Loucy (cell line): ENCODE results near the gene ABCB9.
A peak's percentile ranks its signal among the peaks of the same experiment; 100 is the strongest.

Experiments used
- H2AFZ ChIP-seq: fragments of 200-600 bp; sonication (generic); 2 replicates; pipeline ENCODE4 v1.6.0; 2016; ENCODE audit warnings: antibody characterized with exemption, mild to moderate bottlenecking, low read length, moderate library complexity
- H3F3A ChIP-seq: fragments of 200-600 bp; 2 replicates; pipeline ENCODE4 v1.6.0; 2016; ENCODE audit warnings: antibody characterized with exemption, low read depth, mild to moderate bottlenecking
- H3K27me3 ChIP-seq: fragments of 200-600 bp; sonication (generic); 2 replicates; pipeline ENCODE4 v1.6.1; 2014; ENCODE audit warnings: low read length, mild to moderate bottlenecking; ENCODE audit not compliant: insufficient read depth, poor library complexity, severe bottlenecking
- H3K36me3 ChIP-seq: fragments of 200-600 bp; sonication (generic); 2 replicates; pipeline ENCODE4 v1.6.1; 2016; ENCODE audit warnings: low read length; ENCODE audit not compliant: insufficient read depth
- H3K4me1 ChIP-seq: fragments of 200-600 bp; sonication (generic); 2 replicates; pipeline ENCODE4 v1.5.1; 2014; ENCODE audit warnings: low read length, mild to moderate bottlenecking; ENCODE audit not compliant: insufficient read depth, poor library complexity, severe bottlenecking
- H3K4me2 ChIP-seq: fragments of 200-600 bp; sonication (generic); 2 replicates; pipeline ENCODE4 v1.6.0; 2014; ENCODE audit warnings: antibody characterized with exemption, low read length, low read depth, mild to moderate bottlenecking; ENCODE audit not compliant: poor library complexity, severe bottlenecking
- H3K4me3 ChIP-seq: fragments of 200-600 bp; sonication (generic); 2 replicates; pipeline ENCODE4 v1.5.1; 2014; ENCODE audit warnings: low read length, mild to moderate bottlenecking, mixed read lengths; ENCODE audit not compliant: poor library complexity, severe bottlenecking
- H3K79me2 ChIP-seq: fragments of 200-600 bp; sonication (generic); 2 replicates; pipeline ENCODE4 v1.6.1; 2014; ENCODE audit warnings: low read length; ENCODE audit not compliant: insufficient read depth
- H3K9ac ChIP-seq: fragments of 200-600 bp; sonication (generic); 2 replicates; pipeline ENCODE4 v1.6.0; 2014; ENCODE audit warnings: mild to moderate bottlenecking, low read depth, low read length, moderate library complexity; ENCODE audit not compliant: poor library complexity, severe bottlenecking
- H3K9me2 ChIP-seq: fragments of 200-600 bp; sonication (generic); replicated peaks from 2 replicates; pipeline ENCODE4 v1.6.1; 2016; ENCODE audit warnings: low read depth, low read length, mixed read lengths
- H3K9me3 ChIP-seq: fragments of 200-600 bp; sonication (generic); 2 replicates; pipeline ENCODE4 v1.6.1; 2014; ENCODE audit warnings: mild to moderate bottlenecking, antibody characterized with exemption, low read length, low read depth; ENCODE audit not compliant: insufficient read depth
- H4K20me1 ChIP-seq: fragments of 200-600 bp; sonication (generic); 2 replicates; pipeline ENCODE4 v1.6.0; 2014; ENCODE audit warnings: antibody characterized with exemption, low read length, mild to moderate bottlenecking; ENCODE audit not compliant: insufficient read depth, poor library complexity, severe bottlenecking
- CTCF ChIP-seq: fragments of 200-600 bp; sonication (generic); conservative IDR thresholded peaks from 2 replicates; pipeline ENCODE4 v1.5.1; 2014; ENCODE audit warnings: mild to moderate bottlenecking, antibody characterized with exemption, low read length
- EZH2phosphoT487 ChIP-seq: fragments of 200-600 bp; IDR thresholded peaks from 2 replicates; pipeline ENCODE4 v1.6.1; 2018; ENCODE audit warnings: antibody characterized with exemption, mild to moderate bottlenecking, moderate library complexity, borderline replicate concordance

Gene ABCB9

GRCh38 chr12:122887819-122888212 lies 78.4 kb downstream of the ABCB9 start:
- Histone ChIP-seq H3K79me2 (peaks cover 98% of the 10 kb centered on the region), H4K20me1 (peaks cover 69% of the 10 kb centered on the region)

GRCh38 chr12:122886851-122887818 lies 79.1 kb downstream of the ABCB9 start:
- Histone ChIP-seq H4K20me1 (peaks cover 71% of the 10 kb centered on the region), H3F3A (no peaks in the 10 kb centered on the region), H3K4me3 (peak overlapping the region; percentile 37), H2AFZ (no peak overlapping the region), H3K9ac (peak overlapping the region; percentile 45), H3K36me3 (no peaks in the 10 kb centered on the region), H3K27me3 (no peaks in the 10 kb centered on the region), H3K4me1 (peaks cover 80% of the 10 kb centered on the region), H3K9me3 (no peaks in the 10 kb centered on the region), H3K79me2 (peaks cover 98% of the 10 kb centered on the region), H3K4me2 (peak overlapping the region; percentile 67), H3K9me2 (no peaks in the 10 kb centered on the region)
- TF ChIP-seq CTCF (no peak), EZH2phosphoT487 (no peak)

More at GRCh38 chr12:122887819-122888212, 78.4 kb downstream of the ABCB9 start:
- TF ChIP-seq EZH2phosphoT487 (no peak), CTCF (no peak)
- Histone ChIP-seq H3K27me3 (no peaks in the 10 kb centered on the region), H3K4me3 (peak overlapping the region; percentile 37), H3K9ac (peak overlapping the region; percentile 45), H3K4me2 (peak overlapping the region; percentile 67), H3K4me1 (peaks cover 75% of the 10 kb centered on the region), H3F3A (no peaks in the 10 kb centered on the region), H3K9me3 (no peaks in the 10 kb centered on the region), H3K9me2 (no peaks in the 10 kb centered on the region), H2AFZ (no peak overlapping the region), H3K36me3 (no peaks in the 10 kb centered on the region)

GRCh38 chr12:122886161-122886560 lies 80.1 kb downstream of the ABCB9 start:
- Histone ChIP-seq H3K79me2 (peaks cover 98% of the 10 kb centered on the region), H4K20me1 (peaks cover 70% of the 10 kb centered on the region), H2AFZ (no peak overlapping the region), H3K27me3 (no peaks in the 10 kb centered on the region), H3K4me1 (peaks cover 80% of the 10 kb centered on the region), H3K4me2 (peak overlapping the region; percentile 67), H3K9me2 (no peaks in the 10 kb centered on the region), H3K9ac (peak overlapping the region; percentile 45), H3F3A (no peaks in the 10 kb centered on the region), H3K36me3 (no peaks in the 10 kb centered on the region), H3K4me3 (no peak overlapping the region), H3K9me3 (no peaks in the 10 kb centered on the region)
- TF ChIP-seq CTCF (no peak), EZH2phosphoT487 (no peak)
